ENCODE measurements around the gene HDLBP.
"Not testable (repeated sequence)": the region's sequence is repeated elsewhere in the genome, so short reads cannot be mapped to it uniquely, and the experiment has no call there.

Gene HDLBP

DNA sequence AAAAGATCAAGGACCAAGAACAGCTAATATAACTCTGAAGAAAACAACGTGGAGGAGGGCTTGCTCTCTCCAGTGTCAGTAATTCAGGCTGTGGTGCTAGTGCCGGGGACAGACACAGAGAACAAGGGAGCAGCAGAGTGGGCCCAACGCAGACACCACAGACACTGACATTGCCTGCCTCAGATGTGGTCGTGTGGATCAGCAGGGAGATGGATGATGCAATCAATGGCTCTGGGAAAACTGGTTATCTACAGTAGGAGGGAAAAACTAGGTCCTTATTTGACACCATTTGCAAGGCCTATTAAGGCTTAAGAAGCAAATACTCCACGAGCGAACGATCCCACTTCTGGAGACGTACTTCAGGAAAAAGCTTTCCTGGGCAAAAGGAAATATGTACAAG lies 36.1 kb downstream of the HDLBP start:
- Histone ChIP-seq H3K27ac (replicated peaks) (no peak overlapping the region), H3K27me3 (ENCODE audit: insufficient read depth, poor library complexity, severe bottlenecking) (no peaks in the 10 kb centered on the region), H3K4me3 (replicated peaks; ENCODE audit: insufficient read depth, low read length) (no peak overlapping the region)
- DNase-seq (ENCODE audit: low read depth in 1 of 2, low spot score in 1 of 2): no peak
- TF ChIP-seq POLR2AphosphoS5 (IDR thresholded peaks at IDR 0.05; ENCODE audit: low read depth): no peak
- TF ChIP-seq, protein P1, sequence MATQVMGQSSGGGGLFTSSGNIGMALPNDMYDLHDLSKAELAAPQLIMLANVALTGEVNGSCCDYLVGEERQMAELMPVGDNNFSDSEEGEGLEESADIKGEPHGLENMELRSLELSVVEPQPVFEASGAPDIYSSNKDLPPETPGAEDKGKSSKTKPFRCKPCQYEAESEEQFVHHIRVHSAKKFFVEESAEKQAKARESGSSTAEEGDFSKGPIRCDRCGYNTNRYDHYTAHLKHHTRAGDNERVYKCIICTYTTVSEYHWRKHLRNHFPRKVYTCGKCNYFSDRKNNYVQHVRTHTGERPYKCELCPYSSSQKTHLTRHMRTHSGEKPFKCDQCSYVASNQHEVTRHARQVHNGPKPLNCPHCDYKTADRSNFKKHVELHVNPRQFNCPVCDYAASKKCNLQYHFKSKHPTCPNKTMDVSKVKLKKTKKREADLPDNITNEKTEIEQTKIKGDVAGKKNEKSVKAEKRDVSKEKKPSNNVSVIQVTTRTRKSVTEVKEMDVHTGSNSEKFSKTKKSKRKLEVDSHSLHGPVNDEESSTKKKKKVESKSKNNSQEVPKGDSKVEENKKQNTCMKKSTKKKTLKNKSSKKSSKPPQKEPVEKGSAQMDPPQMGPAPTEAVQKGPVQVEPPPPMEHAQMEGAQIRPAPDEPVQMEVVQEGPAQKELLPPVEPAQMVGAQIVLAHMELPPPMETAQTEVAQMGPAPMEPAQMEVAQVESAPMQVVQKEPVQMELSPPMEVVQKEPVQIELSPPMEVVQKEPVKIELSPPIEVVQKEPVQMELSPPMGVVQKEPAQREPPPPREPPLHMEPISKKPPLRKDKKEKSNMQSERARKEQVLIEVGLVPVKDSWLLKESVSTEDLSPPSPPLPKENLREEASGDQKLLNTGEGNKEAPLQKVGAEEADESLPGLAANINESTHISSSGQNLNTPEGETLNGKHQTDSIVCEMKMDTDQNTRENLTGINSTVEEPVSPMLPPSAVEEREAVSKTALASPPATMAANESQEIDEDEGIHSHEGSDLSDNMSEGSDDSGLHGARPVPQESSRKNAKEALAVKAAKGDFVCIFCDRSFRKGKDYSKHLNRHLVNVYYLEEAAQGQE (IDR thresholded peaks at IDR 0.05; ENCODE audit: insufficient replicate concordance, low read depth): no peak
- TF ChIP-seq, protein P2, sequence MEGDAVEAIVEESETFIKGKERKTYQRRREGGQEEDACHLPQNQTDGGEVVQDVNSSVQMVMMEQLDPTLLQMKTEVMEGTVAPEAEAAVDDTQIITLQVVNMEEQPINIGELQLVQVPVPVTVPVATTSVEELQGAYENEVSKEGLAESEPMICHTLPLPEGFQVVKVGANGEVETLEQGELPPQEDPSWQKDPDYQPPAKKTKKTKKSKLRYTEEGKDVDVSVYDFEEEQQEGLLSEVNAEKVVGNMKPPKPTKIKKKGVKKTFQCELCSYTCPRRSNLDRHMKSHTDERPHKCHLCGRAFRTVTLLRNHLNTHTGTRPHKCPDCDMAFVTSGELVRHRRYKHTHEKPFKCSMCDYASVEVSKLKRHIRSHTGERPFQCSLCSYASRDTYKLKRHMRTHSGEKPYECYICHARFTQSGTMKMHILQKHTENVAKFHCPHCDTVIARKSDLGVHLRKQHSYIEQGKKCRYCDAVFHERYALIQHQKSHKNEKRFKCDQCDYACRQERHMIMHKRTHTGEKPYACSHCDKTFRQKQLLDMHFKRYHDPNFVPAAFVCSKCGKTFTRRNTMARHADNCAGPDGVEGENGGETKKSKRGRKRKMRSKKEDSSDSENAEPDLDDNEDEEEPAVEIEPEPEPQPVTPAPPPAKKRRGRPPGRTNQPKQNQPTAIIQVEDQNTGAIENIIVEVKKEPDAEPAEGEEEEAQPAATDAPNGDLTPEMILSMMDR (IDR thresholded peaks at IDR 0.05; ENCODE audit: insufficient read depth, low read length): no peak

- DNase-seq (ENCODE audit: low read depth in 1 of 2, low spot score in 1 of 2); H3K27me3 ChIP-seq (ENCODE audit: insufficient read depth, poor library complexity, severe bottlenecking); H3K4me3 ChIP-seq (replicated peaks; ENCODE audit: insufficient read depth, low read length); H3K27ac ChIP-seq (replicated peaks): not testable (repeated sequence)
Observed at GRCh38 chr2:241278306-241278705, 37.2 kb downstream of the HDLBP start.

- TF ChIP-seq, protein P2 (IDR thresholded peaks at IDR 0.05; ENCODE audit: insufficient read depth, low read length): no peak
- TF ChIP-seq, protein P1 (IDR thresholded peaks at IDR 0.05; ENCODE audit: insufficient replicate concordance, low read depth): no peak
- TF ChIP-seq SPI1 (IDR thresholded peaks at IDR 0.05; ENCODE audit: borderline replicate concordance, low read depth) (no peak), POLR2AphosphoS5 (IDR thresholded peaks at IDR 0.05; ENCODE audit: low read depth) (no peak), GABPA (IDR thresholded peaks at IDR 0.05; ENCODE audit: low read depth) (no peak)
- no peak for DNase-seq (ENCODE audit: low read depth in 1 of 2, low spot score in 1 of 2)
- H3K27ac ChIP-seq (replicated peaks): no peak overlapping the region
Observed at GRCh38 chr2:241275910-241276309, 39.6 kb downstream of the HDLBP start.

DNA sequence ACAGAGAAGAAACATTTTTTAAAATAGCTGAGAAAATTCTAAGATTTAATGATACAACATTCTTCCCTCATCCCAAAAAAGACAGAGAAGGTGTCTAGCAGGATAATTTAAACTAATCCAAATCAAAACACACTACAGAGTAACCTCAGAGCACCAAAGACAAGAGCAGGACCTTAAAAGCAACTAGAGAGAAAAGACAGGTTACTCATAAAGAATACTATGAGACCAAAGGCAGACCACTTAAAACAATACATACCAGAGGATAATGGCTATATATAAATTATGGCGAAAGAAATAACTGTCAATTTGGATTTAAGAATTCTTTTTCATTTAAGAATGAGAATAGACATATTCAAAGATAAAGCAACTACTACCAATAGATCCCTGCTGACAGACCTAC lies 40.0 kb downstream of the HDLBP start:
- DNase-seq (ENCODE audit: low read depth in 1 of 2, low spot score in 1 of 2): no peak
- TF ChIP-seq GABPA (IDR thresholded peaks at IDR 0.05; ENCODE audit: low read depth) (no peak), SPI1 (IDR thresholded peaks at IDR 0.05; ENCODE audit: borderline replicate concordance, low read depth) (no peak), POLR2AphosphoS5 (IDR thresholded peaks at IDR 0.05; ENCODE audit: low read depth) (no peak)
- TF ChIP-seq, protein P2 (IDR thresholded peaks at IDR 0.05; ENCODE audit: insufficient read depth, low read length): no peak
- TF ChIP-seq, protein P1 (IDR thresholded peaks at IDR 0.05; ENCODE audit: insufficient replicate concordance, low read depth): no peak
- no peaks in the 10 kb centered on the region for H3K27me3 ChIP-seq (ENCODE audit: insufficient read depth, poor library complexity, severe bottlenecking)
- H3K27ac ChIP-seq (replicated peaks): no peak overlapping the region
- H3K4me3 ChIP-seq (replicated peaks; ENCODE audit: insufficient read depth, low read length): no peak overlapping the region

More at GRCh38 chr2:241275910-241276309, 39.6 kb downstream of the HDLBP start:
- H3K4me3 ChIP-seq (replicated peaks; ENCODE audit: insufficient read depth, low read length): no peak overlapping the region
- no peaks in the 10 kb centered on the region for H3K27me3 ChIP-seq (ENCODE audit: insufficient read depth, poor library complexity, severe bottlenecking)

All from HL-60 (cell line).